GM19328 (cell line): ENCODE results near the gene SMARCE1.

ENCODE experiments used
- ATAC-seq: cut with Tn5 transposase; IDR thresholded peaks from one replicate; pipeline ENCODE4 v1.9.1; 2021; ENCODE audit warnings: mild to moderate bottlenecking, moderate library complexity; ENCODE audit not compliant: unreplicated experiment

The SMARCE1 gene

GRCh38 chr17:40647624-40648383 lies at the start of gene SMARCE1:
TSS of gene SMARCE1 (minus strand) at chr17:40647818. CDS start at chr17:40645802, 2,016 bp downstream.
- ATAC-seq = peak; percentile 65

DNA sequence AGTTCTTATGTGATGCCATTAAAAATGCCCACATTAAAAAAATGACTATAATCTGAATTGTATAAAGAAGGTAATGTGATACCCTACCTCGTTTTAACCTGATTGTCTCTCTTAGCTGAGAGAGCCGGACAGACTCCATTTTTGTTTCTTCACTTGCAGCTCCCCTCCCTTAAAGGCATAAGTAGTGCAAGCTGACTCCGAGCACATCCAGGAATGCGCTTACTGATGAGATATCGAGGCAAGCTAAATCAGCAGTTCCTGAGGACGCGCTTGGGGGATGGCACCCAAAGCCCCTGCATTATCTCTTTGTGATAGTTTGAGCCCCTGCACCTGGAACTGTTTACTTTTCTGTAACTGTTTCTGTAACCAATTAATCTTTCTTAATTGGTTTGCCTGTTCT lies 49.7 kb upstream of the SMARCE1 start:
- no peak for ATAC-seq

DNA sequence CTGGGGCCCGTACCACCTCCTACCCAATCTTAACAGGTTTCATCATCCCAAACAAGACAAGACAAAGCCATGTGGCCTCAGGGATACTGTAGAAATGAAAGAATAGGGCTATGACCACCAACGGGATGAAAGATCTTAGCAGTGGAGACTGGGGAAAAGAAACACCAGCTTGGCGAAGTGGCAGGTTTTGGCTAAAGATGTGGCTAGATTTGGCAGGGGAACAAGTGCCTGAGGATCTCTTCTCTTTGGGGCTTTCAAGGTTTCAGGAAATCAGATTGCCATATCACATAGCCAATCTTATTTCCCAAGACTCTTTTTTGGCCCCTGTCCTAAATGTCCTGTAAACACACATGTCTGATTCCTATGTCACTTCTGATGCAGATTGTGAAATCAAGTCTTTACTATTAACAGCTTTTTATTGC lies 49.0 kb upstream of the SMARCE1 start:
- ATAC-seq = no peak

DNA sequence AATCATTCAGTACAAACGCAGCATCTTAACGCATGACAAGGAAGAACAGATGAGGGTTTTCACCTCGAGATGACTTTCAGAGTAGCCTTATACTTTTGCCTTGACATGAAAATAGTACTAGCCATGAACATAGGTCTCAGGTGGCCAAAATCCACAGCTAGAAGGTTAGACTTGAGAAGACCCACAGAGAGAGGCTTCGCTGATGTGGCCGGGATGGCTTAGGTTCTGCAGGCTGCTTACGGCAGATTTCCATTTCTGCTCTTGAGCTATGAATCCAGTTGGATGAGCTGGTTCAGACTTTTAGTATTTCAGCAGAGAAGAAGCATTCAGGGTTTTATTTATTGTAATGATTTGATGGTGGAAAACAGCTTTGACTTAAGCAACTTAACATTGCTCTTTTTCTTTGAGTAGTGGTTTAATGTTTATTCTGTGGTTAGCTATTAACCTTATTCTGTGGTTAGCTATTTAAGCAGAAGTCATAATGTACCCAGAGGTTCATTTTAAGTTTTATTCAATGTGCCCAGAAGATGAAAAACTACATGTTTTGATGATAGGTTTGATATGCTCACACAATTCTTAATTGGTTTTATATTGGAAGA lies 48.4 kb upstream of the SMARCE1 start:
- no peak for ATAC-seq

DNA sequence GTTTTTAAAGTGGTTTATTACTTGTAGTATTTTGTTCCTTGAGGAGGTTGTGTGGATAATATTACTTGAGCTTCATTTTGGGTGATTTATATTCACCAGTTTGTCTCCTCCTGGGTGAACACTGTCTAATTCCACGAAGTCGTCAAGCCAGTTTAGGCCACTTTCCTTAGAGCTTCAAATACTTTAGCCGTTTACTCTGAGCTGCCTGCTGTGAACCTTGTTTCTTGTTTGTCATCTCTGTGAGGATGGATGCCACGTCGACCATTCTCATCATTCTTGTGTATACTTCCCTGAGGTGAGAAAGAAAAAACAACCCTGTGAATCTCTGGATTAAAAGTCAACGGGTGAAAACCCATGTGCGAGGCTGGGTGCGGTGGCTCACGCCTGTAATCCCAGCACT lies 47.0 kb upstream of the SMARCE1 start:
- ATAC-seq = no peak

DNA sequence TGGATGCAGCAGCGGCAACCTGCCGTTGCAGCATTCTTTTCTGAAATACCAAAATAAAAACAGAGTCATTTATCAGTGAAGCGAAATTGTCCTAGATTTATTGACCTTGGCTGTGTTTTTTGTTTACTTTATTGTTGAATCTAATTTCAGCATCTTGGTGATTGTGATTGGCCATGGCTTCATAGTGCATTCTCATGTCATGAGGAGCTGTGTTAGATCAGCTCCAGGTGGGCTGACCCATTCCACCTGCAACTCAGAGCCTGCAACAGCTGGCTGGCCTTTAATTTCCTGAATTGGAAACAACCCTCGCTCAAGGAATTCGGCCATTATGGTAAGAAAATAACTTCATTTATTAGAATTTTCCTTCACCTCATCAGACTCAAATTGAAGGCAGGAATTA lies 39.5 kb upstream of the SMARCE1 start:
- ATAC-seq = no peak

DNA sequence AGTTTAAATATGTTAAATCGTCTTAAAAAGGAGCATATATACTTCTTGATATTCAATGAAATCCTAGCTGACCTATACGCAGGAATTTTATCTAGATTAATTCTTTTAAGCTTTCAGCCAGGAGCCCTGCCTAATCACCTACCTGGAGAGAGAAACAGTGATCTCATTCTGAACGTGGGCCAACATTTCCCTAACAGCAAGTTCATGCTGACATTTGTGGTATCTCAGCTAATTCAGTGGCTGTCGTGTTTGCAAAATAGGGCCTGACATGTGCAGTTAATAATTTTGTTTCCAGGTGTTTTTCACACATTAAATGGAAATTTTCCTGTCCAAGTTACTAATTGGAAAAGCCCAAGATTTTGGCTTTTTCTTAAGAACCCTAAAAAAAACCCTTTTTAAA lies 38.6 kb upstream of the SMARCE1 start:
- no peak for ATAC-seq

- ATAC-seq = no peak
Measured at GRCh38 chr17:40680998-40681397, 33.4 kb upstream of the SMARCE1 start.

DNA sequence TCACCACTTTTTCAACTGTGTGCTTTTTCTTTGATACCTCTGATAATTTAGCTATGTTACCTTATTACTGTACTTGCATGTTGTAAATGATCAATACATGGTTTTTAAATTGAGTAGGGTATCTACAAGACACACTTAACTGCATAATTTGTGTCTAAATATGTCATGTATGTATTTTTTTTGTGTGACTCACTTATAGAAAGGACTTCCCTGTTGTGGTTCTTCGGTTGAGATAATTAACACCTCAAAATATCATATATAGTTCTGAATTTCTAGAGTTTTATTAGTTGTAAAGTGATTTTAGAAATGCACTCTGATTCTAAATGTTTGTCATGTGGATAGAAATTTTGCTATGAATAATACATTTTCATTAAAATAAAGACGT lies 31.9 kb upstream of the SMARCE1 start:
- no peak for ATAC-seq

- no peak for ATAC-seq
Measured at GRCh38 chr17:40678902-40679522, 31.4 kb upstream of the SMARCE1 start.

DNA sequence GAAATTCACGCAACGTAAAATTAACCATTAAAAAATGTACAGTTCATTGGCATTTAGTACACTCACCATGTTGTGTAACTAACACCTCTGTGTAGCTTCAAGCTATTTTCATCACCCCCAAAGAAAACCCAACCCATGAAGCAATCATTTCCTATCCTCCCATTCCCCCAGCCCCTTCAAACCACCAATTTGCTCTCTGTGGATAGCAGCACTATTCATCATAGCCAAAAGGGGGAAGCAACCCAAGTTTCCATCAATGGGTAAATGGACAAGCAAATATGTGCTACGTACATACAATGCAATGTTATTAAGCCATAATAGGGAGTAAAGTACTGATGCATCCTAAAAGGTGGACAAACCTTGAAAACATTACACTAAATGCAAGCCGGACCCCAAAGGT lies 28.3 kb upstream of the SMARCE1 start:
- ATAC-seq = no peak

DNA sequence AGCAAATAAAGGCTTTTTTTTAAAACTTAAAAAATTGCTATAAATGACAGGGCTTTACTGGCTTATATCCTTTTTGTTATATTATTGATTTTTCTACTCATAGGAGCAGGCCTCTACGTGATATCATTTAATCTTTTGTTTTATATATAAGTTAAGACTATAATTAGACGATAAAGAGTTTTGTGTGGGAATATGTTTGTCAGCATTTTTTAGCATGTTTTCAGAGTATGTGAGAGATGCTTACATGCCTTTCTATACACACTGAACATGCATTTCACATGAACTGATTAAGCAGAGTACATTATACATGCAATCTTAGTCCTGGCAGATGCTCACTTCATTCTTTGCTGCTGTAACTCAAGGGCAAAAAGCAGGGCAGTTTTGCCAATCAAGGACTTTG lies 25.0 kb upstream of the SMARCE1 start:
- no peak for ATAC-seq

DNA sequence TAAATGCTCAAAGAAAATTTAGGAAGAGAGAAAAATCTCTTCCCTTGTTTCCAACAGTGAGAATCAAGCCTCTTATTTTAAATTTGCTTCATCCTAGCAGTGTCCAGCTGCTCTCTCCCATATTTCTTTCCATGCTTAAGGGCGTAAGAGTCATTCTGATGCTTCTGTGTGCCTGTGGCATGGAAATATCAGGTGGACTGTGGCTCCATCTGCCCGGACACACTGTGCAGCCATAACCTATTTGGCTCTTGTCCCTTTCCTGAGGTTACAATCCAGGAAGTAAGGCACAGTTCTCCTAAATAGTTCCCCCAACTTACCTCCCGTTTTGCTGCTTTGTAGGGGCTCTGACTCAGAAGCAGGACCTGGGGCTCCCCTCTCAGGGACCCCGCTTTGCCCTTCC lies 23.7 kb upstream of the SMARCE1 start:
- ATAC-seq = no peak

DNA sequence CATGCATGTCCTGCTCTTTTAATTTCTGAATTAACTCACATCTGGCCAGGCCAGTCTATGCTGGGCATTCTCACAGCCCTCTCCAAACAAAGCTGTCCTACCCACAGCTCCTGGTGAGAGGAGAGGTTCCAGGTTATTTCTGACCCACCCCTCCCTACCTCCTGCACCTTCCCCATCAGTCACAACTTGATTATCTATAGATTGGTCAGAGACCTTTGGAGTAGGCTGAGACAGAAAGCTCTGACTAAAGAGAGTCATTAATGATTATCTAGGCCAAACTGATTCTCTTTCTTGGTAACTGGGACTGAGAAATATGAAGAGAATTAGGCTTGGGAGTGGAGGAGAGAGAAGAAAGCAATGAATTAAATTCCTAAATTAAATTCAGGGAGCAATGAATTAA lies 18.7 kb upstream of the SMARCE1 start:
- no peak for ATAC-seq

DNA sequence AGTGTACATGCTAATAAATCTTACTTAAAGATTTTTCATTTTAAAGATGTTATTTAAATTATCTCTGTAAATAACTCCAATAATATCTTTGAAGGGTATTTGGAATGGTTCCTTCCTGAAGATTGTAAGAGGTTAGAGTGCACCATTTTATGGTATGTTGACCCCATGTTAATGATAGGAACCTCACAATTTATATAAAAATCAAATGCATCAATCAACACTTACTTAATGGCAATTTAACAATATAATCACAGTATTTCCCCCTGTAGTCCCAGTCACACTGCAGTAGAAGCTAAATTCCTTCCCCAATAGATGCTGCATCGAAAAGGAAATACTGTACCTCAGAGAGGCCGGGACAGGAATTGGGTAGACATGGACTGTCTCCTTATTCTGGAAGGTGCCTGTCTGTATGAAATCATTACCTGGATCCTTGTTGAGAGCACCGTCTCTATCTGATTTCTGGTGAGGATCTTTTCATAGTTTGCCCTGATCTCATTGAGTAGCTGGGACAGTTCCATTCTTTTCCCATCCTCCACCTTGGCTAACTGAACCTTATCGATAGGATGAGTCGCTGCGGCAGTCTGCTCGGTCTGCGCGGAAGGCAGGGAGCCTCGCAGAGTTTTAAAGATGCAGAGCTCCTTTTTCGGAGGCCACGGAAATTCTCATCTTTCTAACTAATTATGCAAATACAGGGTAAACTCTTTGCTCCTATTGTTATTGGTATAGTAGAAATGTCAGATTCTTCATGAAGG lies 17.1 kb upstream of the SMARCE1 start, which contains the start of gene KRT222:
KRT222 (minus strand) TSS at position 596 of the 752 bp plus-strand sequence; CDS start at position 518, 78 bp downstream.
- no peak for ATAC-seq

- ATAC-seq = no peak
Measured at GRCh38 chr17:40663252-40663651, 15.6 kb upstream of the SMARCE1 start.

GRCh38 chr17:40659911-40660310 lies 12.3 kb upstream of the SMARCE1 start:
- no peak for ATAC-seq

DNA sequence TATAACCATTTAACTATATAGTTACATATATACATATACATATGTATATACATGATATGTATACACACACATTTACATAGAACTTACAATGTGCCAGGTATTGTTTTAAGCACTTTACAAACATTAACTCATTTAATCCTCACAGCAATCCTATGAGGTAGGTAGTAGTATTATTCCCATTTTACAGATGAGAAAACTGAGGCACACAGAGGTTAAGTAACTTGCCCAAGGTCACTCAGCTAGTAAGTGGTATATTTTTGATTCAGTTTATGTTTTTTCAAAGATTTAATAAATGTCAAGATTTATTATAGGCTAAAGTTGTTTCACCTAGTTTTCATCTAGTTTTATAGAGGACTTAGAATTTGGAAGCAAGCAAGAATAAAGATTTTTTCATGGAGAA lies 10.8 kb upstream of the SMARCE1 start:
- no peak for ATAC-seq

GRCh38 chr17:40651939-40652338 lies 4.3 kb upstream of the SMARCE1 start:
- no peak for ATAC-seq

DNA sequence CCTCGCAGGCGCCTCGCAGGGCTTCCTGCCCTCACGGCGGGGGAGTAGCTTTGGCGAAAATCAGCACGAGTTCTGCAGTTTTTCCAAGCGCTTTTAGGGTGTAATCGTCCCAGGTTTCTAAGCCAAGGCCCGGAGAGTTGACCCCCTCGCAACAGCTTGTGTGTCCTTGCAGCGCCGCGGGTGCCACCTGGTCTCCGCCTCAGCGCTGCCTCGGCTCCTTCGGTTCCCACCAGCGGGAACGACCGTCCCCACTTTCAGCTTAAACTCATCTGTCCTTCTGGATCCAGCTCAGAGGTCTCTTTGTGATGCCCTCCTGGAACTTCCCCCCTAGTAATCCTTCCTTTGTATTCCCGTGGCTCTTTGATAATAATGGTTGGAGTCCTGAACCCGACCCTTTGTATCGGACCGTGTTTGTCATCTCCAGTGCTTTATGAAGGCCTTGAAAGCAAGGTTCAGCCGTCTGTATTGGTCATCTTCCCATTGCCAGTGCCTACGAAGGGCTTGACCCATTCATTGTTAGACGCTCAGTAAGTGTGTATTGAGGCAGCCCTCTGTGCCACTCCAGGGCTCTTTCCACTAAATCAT lies 858 bp upstream of the SMARCE1 start:
- ATAC-seq = peak; percentile 8
